Peyer's patch (tissue), 4 donors: ENCODE data around the gene MAN2A1. TPM values are rescaled to one million over a fixed set of nuclear protein-coding genes. Genes with fewer than 3 reads are reported as not detected.

Source experiments
- DNase-seq, 3 donors: peaks; one replicate each; pipeline ENCODE4 v3.0.0-alpha.2; 2017 to 2019
- H3K27ac ChIP-seq, 4 donors: fragments of 200-600 bp; sonication (generic); one replicate each; pipeline ENCODE4 v1.5.1; 2016 to 2019
- H3K27me3 ChIP-seq, 2 donors: fragments of 200-600 bp; sonication (generic); one replicate each; pipeline ENCODE4 v1.5.1; 2019
- H3K36me3 ChIP-seq, 3 donors: fragments of 200-600 bp; sonication (generic); one replicate each; pipeline ENCODE4 v1.5.1; 2016 to 2019
- H3K4me1 ChIP-seq, 4 donors: fragments of 200-600 bp; sonication (generic); one replicate each; pipeline ENCODE4 v1.5.1; 2016 to 2019
- H3K4me3 ChIP-seq, 4 donors: fragments of 200-600 bp; sonication (generic); 1 replicate in 3 of 4; 2 replicates in 1 of 4; pipeline ENCODE4 v1.5.1; 2016 to 2019; ENCODE audit warnings: mild to moderate bottlenecking in 1 of 4
- H3K9me3 ChIP-seq, 4 donors: fragments of 200-600 bp; sonication (generic); one replicate each; pipeline ENCODE4 v1.5.1; 2016 to 2019; ENCODE audit warnings: mild to moderate bottlenecking in 1 of 4
- CTCF ChIP-seq, 6 experiments: fragments of 450-650 bp in 4 of 6; fragments of 200-600 bp in 2 of 6; sonication (generic) in 1 of 6; IDR thresholded peaks; one replicate each; pipeline ENCODE4 v1.5.1; 2017 to 2019; ENCODE audit warnings: antibody characterized with exemption in 6 of 6, mild to moderate bottlenecking in 3 of 6, moderate library complexity in 1 of 6
- POLR2A ChIP-seq, 2 donors: fragments of 450-650 bp; IDR thresholded peaks; one replicate each; pipeline ENCODE4 v1.5.1; 2017; ENCODE audit warnings: antibody characterized with exemption in 2 of 2, mild to moderate bottlenecking in 2 of 2, moderate library complexity in 2 of 2
- total RNA-seq, 4 donors: library from RNA; depleted of rRNA; stranded (reverse); fragments of >200 nt; gene quantifications; one replicate each; pipeline ENCODE4 v1.1.0, GENCODE V29; 2016

The MAN2A1 gene
- total RNA-seq, 4 donors from 2014 or later = 52.8 to 112 (median 95.3) TPM

- Histone ChIP-seq H3K4me1 (no peaks in the 10 kb centered on the region), H3K27me3 (no peaks in the 10 kb centered on the region), H3K4me3 (no peak overlapping the region), H3K36me3 (no peaks in the 10 kb centered on the region), H3K9me3 (no peaks in the 10 kb centered on the region), H3K27ac (no peak overlapping the region)
- TF ChIP-seq POLR2A (IDR thresholded peaks at IDR 0.05) (no peak), CTCF (IDR thresholded peaks at IDR 0.05) (no peak)
- DNase-seq = no peak
Observed at GRCh38 chr5:109668668-109669422, 20.9 kb upstream of the MAN2A1 start.

GRCh38 chr5:109669991-109670706 is 19.6 kb upstream of the MAN2A1 start:
- H3K36me3 ChIP-seq = no peaks in the 10 kb centered on the region
- H3K4me1 ChIP-seq = no peaks in the 10 kb centered on the region
- H3K9me3 ChIP-seq = no peaks in the 10 kb centered on the region
- DNase-seq = no peak
- TF ChIP-seq POLR2A (IDR thresholded peaks at IDR 0.05) = no peak
- no peak for TF ChIP-seq CTCF (IDR thresholded peaks at IDR 0.05)
- no peak overlapping the region for H3K27ac ChIP-seq
- H3K27me3 ChIP-seq = no peaks in the 10 kb centered on the region
- H3K4me3 ChIP-seq = no peak overlapping the region

GRCh38 chr5:109671136-109671535 is 18.6 kb upstream of the MAN2A1 start:
- no peak overlapping the region for H3K27ac ChIP-seq
- H3K36me3 ChIP-seq = no peaks in the 10 kb centered on the region
- no peak for TF ChIP-seq CTCF (IDR thresholded peaks at IDR 0.05)
- no peak for TF ChIP-seq POLR2A (IDR thresholded peaks at IDR 0.05)
- H3K4me3 ChIP-seq = no peak overlapping the region
- no peak for DNase-seq
- H3K9me3 ChIP-seq = no peaks in the 10 kb centered on the region
- no peaks in the 10 kb centered on the region for H3K4me1 ChIP-seq
- no peaks in the 10 kb centered on the region for H3K27me3 ChIP-seq

GRCh38 chr5:109674596-109674995 is 15.1 kb upstream of the MAN2A1 start:
- Histone ChIP-seq H3K27ac (no peak overlapping the region), H3K36me3 (no peaks in the 10 kb centered on the region), H3K4me1 (no peaks in the 10 kb centered on the region), H3K9me3 (no peaks in the 10 kb centered on the region), H3K4me3 (no peak overlapping the region), H3K27me3 (no peaks in the 10 kb centered on the region)
- DNase-seq = no peak
- no peak for TF ChIP-seq CTCF (IDR thresholded peaks at IDR 0.05)
- no peak for TF ChIP-seq POLR2A (IDR thresholded peaks at IDR 0.05)

GRCh38 chr5:109676920-109677319 is 12.8 kb upstream of the MAN2A1 start:
- Histone ChIP-seq H3K27me3 (no peaks in the 10 kb centered on the region), H3K4me1 (no peaks in the 10 kb centered on the region), H3K36me3 (no peaks in the 10 kb centered on the region), H3K9me3 (no peaks in the 10 kb centered on the region), H3K4me3 (no peak overlapping the region), H3K27ac (no peak overlapping the region)
- TF ChIP-seq POLR2A (IDR thresholded peaks at IDR 0.05) = no peak
- TF ChIP-seq CTCF (IDR thresholded peaks at IDR 0.05) = no peak
- DNase-seq = no peak
